NCI-H1048 (cell line): ENCODE results near the gene MTCL3.

ENCODE experiments used
- DNase-seq: peaks from one replicate; lab custom pipeline; 2025; lab: John Stamatoyannopoulos, UW

The MTCL3 gene

GRCh38 chr6:127515234-127515793 is 3.8 kb downstream of the MTCL3 start:
- DNase-seq = no peak

DNA sequence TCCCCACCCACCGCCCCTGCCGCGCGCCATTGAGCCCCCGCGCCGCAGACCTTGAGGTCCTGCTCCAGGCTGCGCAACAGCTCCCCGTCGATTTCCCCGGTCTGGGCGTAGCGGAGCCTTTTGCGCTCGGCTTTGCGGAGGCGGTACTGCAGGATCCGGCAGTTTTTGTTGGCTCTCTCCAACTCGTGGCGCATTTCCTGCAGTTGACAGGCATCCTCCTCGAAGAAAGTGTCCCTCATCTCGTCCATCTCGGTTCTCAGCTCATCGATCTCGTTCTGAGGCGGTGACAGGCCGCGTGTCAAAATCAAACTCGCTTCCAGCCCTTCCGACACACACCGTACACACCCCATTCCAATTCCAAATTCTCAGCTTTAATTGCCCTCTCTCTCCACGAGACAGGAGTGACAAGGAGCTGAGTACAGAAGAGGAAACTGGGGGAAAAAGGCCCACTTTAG is 4.3 kb downstream of the MTCL3 start:
- DNase-seq = no peak

DNA sequence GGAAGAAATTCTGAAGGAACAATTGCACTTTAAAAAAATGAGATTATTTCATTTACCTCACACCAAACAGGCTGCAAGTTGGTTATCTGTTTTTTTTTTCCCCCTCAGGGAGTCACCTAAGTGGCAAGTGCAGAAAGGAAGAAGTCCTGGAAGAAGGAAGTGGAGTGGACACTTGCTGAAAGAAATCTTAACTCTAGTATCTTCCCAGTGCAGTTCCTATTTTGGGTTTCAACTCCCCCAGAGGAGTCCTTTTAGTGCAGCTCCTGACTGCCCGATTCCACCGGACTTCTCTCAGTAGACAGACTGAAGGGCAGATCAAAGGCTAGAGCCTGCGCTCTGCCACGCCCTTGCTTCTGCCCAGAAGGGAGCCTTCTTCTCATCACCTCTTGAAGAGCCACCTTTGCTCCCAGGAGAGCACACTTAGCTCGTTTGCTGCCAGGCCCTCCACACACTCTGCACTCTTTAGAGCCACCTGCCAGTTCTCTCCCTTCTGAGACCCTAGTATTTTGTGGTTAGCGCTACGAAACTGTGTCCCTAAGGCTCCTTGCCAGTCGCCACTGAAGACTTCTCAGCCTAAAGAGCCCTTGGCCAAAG is 4.9 kb downstream of the MTCL3 start:
- no peak for DNase-seq

DNA sequence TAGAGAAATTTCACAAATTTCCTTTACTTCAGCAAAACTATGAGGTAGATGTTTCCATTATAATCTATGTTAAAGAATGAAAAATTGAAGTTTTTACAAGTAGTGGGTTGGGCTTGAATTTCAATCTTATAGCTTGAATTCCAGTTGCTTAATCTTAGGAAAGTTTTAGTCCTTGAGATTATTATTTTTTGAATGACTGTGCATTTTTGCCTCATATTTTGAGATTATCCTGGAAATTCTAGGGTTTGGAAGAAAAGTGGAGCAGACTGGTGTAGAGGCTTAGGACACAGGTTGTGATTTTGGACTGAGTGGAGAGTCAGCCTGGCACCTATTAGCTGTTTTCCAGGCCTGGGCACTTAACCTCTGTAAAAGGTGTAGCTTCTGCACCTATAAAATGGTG is 5.7 kb downstream of the MTCL3 start:
- DNase-seq = no peak

DNA sequence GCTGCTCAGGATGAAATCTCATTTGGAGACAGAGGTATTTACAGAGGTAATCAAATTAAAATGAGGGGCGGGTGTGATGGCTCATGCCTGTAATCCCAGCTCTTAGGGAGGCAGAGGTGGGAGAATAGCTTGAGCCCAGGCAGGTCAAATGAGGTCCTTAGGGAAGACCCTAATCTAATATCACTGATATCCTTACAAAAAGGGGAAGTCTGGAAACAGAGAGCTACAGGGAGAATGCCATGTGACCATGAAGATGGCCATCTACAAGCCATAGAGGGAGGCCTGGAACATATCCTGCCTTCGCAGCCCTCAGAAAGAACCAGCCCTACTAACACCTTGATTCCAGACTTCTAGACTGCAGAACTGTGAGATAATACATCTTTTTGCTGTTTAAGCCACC is 8.3 kb downstream of the MTCL3 start:
- no peak for DNase-seq

GRCh38 chr6:127506894-127507293 is 12.2 kb downstream of the MTCL3 start:
- DNase-seq = no peak

- DNase-seq = no peak
These were observed 16.1 kb downstream of the MTCL3 start for GRCh38 chr6:127503022-127503421.

GRCh38 chr6:127497410-127497809 is 21.7 kb downstream of the MTCL3 start:
- no peak for DNase-seq

DNA sequence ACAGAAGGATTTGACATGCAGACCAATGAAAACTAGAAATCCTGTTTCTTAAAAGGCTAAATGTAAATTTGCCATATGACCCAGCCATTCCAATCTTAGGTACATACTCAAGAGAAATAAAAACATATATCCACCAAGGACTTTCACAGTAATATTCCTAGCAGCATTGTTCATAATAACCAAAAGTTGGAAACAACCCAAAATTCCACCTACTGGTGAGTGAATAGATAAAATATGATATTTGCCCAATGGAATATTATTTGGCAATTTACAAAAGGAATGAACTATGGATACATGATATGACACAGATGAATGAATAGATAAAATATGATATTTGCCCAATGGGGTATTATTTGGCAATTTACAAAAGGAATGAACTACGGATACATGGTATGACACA is 22.7 kb downstream of the MTCL3 start:
- DNase-seq = no peak

GRCh38 chr6:127494240-127494767 is 24.8 kb downstream of the MTCL3 start:
- no peak for DNase-seq

DNA sequence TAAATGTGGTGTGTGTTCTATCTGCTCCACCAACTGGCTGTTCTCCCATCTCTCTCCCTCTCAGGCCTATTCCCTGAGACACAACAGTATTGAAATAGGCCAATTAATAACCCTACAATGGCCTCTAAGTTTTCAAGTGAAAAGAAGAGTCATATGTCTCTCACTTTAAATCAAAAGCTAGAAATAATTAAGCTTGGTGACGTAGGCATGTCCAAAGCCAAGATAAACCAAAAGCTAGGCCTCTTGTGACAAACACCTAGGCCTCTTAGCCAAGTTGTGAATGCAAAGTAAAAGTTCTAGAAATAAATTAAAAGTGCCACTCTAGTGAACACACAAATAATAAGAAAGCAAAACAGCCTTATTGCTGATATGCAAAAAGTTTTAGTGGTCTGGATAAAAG is 29.9 kb downstream of the MTCL3 start:
- no peak for DNase-seq

DNA sequence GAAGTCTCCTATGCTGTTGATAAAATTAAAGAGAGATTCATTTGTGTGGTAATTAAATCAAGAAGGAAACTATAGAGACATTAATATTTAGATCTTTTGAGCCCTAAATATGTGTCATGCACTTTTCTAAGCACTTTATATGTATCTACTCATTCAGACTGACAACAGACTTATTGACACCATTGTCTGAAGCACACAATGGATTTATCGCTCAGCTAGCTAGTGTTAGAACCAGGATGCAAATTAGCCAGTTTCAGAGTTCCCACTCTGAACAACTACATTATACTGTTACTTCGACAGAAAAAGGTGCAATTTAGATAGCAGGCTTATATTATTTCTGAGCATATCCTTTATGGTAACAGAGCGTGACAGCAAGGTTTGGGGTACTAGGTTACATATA is 32.2 kb downstream of the MTCL3 start:
- no peak for DNase-seq

DNA sequence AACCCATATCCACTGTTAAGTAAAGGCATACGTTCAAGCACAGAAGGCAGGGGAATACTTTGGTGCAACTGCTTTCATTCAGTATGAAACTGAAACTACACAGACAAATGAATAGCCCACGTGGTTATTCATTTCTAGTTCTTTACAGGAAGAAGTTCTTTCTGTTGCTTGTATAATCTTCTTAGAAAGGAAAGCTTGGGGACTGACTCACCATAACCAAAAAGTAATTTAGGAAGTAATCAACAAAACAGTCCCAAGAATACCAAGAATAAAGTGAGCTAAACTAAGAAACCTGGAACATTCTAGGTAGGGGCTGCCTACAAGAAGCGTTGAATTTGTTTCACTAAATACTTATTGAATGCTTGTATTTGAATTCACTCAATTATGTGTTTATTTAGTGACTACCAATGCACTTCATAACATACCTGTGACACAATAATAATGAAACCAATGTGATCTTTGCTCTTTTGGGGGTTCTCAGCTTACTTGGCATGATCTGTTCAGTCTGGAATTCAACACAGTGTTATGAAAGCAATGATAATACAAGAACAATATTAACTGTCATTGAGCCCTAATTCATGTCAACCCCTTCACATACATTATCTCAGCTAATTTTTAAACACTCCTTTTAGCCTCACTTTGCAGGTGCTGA is 34.8 kb downstream of the MTCL3 start:
- DNase-seq = no peak

DNA sequence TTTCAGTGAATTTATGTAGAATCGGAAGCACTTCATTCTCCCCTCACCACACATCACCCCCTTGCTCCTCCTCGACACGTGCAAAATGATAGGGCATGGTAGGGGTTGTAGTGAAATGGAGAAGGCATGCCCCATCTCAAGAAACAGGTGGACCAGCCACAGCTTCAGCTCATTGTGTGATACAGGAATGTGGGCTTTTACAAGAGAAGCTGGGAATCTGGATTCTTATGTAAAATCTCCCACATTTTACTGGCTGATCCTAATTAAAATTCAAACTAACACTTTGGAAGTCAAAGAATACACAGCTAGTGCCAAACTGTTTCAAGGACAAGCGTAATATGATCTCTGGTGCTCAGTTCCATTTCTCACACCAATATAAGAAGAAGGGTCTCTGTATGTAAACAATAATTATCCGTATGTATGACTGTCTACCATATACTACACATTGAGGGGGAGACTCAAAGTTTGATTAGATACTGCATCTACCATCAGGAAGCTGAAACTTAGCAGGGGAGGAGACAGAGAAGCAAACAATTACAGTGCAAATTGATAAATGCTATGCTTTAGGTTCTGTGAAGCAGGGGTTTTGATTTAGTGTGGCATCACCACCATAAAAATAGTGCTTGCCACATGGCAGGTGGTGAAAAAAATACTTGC is 35.6 kb downstream of the MTCL3 start:
- no peak for DNase-seq

GRCh38 chr6:127482325-127482724 is 36.8 kb downstream of the MTCL3 start:
- no peak for DNase-seq

GRCh38 chr6:127481628-127482027 is 37.5 kb downstream of the MTCL3 start:
- no peak for DNase-seq

DNA sequence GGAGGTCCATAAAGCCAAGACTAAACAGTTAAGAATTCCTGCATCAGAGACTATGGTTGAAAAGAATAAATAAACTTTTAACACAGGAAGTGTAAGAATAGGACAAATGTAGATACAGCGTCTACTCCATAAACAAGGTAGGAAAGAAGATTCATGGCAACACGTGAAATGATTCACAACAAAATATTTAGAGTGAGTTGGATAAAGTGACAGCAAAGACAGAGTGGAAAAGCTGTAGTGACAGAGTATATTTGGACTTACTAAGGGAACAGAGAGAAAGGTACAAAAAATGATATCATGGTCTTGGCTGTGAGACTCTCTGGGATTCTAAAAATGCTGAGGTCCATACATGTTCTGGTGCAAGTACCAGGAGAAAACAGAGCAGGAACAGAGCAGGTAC is 38.0 kb downstream of the MTCL3 start:
- no peak for DNase-seq

DNA sequence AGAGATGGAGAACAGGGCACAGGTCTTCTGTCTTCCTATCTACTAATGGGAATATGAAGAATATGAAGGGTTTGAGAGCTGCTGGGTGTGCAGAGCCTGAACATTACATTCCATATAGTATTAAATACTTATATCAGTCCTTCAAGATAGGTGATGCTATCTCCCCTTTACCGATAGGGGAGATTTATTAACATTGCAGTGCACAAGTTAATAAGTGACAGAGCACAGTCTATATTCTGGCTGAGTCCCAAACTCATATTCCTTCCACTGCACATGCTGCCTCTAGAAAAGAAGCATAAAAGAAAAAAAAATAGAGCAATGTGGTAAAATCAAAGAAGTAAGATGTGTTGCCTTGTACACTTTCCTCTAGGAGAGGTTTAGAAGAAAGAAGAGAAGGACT is 41.5 kb downstream of the MTCL3 start:
- no peak for DNase-seq

GRCh38 chr6:127475823-127476176 is 43.3 kb downstream of the MTCL3 start:
- no peak for DNase-seq

DNA sequence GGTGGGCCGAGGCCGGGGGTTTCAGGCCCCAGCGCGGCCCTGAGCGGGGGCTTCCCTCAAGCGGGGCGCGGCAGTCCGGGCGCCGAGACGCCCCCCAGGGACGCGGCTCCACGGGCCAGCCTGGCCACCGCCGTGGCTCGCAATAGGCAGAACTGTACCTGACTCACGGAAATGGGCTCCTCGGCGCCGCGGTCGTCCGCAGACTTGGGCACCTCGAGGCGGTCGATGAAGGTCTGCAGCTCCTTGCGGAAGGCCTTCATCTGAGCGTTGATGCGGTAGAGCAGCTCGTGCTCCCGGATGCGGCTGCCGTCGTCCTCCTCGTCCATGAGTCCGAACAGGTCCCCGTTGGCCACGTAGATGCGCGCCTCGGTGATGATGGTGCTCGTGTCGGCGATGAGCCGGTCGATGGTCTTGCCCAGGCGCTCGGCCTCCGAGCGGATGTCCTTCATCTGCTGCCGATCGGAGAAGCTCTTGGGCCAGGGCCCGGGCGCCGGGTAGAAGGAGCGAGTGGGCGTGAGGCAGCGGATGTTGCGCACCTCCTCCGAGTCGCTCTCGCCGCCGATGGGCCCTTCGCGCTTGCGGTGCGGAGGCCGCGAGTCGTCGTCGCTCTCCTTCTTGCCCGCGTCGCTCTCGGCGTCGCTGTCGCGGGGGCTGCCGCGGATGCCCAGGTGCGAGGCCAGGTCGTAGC is 43.9 kb downstream of the MTCL3 start:
- no peak for DNase-seq

GRCh38 chr6:127471379-127472255 is 47.5 kb downstream of the MTCL3 start:
- DNase-seq = no peak

DNA sequence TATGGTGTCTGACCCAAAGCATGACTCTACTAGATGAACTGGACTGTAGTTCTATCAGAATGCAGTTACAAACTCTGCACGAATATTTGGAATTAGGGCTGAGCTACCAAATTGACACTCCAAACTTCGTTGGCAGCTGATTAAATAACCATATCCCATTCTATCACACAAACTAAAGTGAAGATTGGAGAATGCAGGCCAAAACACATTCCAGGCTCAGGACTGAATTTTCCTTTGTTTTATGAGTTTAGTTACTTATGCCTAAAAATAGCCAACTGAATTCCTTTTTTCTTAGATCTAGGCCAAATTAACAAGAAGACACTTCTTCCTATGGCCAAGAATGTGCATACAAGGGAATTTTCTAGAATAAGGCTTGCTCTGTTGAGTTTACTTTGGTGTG is 50.2 kb downstream of the MTCL3 start:
- no peak for DNase-seq
